Tibial nerve (tissue), 4 donors: ENCODE results near the gene PCK2. TPM values are rescaled to one million over a fixed set of nuclear protein-coding genes. Genes with fewer than 3 reads are reported as not detected.

ENCODE experiments used
- DNase-seq, 2 donors: peaks; one replicate each; pipeline ENCODE4 v3.0.0-alpha.2; 2019; ENCODE audit warnings: low spot score in 2 of 2
- H3K27ac ChIP-seq, 4 donors: fragments of 200-600 bp; sonication (generic) in 3 of 4; one replicate each; pipeline ENCODE4 v1.5.1; 2017 to 2019; ENCODE audit warnings: mild to moderate bottlenecking in 1 of 4
- H3K27me3 ChIP-seq, 2 donors: fragments of 200-600 bp; sonication (generic) in 1 of 2; one replicate each; pipeline versions ENCODE4 v1.5.1 to v1.6.0; 2017 to 2019
- H3K36me3 ChIP-seq, 3 donors: fragments of 200-600 bp; sonication (generic); one replicate each; pipeline ENCODE4 v1.5.1; 2018 to 2019
- H3K4me1 ChIP-seq, 4 donors: fragments of 200-600 bp; sonication (generic) in 3 of 4; one replicate each; pipeline ENCODE4 v1.5.1; 2017 to 2019
- H3K4me3 ChIP-seq, 4 donors: fragments of 200-600 bp; sonication (generic) in 3 of 4; one replicate each; pipeline ENCODE4 v1.5.1; 2017 to 2019; ENCODE audit warnings: mild to moderate bottlenecking in 1 of 4, moderate library complexity in 1 of 4
- H3K9me3 ChIP-seq, 4 donors: fragments of 200-600 bp; sonication (generic) in 3 of 4; one replicate each; pipeline ENCODE4 v1.5.1; 2017 to 2019
- CTCF ChIP-seq, 5 experiments: fragments of 200-600 bp in 3 of 5; fragments of 450-650 bp in 2 of 5; sonication (generic) in 3 of 5; IDR thresholded peaks; one replicate each; pipeline ENCODE4 v1.5.1; 2016 to 2019; ENCODE audit warnings: antibody characterized with exemption in 5 of 5, mild to moderate bottlenecking in 3 of 5, moderate library complexity in 2 of 5
- EP300 ChIP-seq, 2 donors: sonication (generic); formaldehyde crosslinking; IDR thresholded peaks; one replicate each; pipeline ENCODE4 v1.6.1; 2017; ENCODE audit warnings: antibody characterized with exemption in 2 of 2, mild to moderate bottlenecking in 1 of 2
- POLR2A ChIP-seq, 2 donors: fragments of 450-650 bp; IDR thresholded peaks; one replicate each; pipeline ENCODE4 v1.6.1; 2017; ENCODE audit warnings: antibody characterized with exemption in 2 of 2, mild to moderate bottlenecking in 2 of 2, moderate library complexity in 2 of 2
- WGBS, 2 donors: methylation state at CpG; one replicate each; pipeline ENCODE4 v1.1.5; 2018; 5-methylcytosine and 5-hydroxymethylcytosine counted together
- total RNA-seq, 4 donors: library from RNA; depleted of rRNA; stranded (reverse); fragments of >200 nt; gene quantifications; one replicate each; pipeline ENCODE4 v1.1.0, GENCODE V29; 2016

The PCK2 gene
- total RNA-seq, 4 donors from 2014 or later: 28.9 to 49.2 (median 34.3) TPM

GRCh38 chr14:24126939-24127338 is 32.8 kb downstream of the PCK2 start:
- no peak for TF ChIP-seq EP300 (IDR thresholded peaks at IDR 0.05)
- TF ChIP-seq CTCF (IDR thresholded peaks at IDR 0.05): no peak
- no peak for TF ChIP-seq POLR2A (IDR thresholded peaks at IDR 0.05)
- no peaks in the 10 kb centered on the region for H3K4me1 ChIP-seq
- H3K36me3 ChIP-seq: peaks cover 0 to 35% (median 5%) of the 10 kb centered on the region in 3 donors
- no peaks in the 10 kb centered on the region for H3K9me3 ChIP-seq
- H3K27me3 ChIP-seq: no peaks in the 10 kb centered on the region
- H3K27ac ChIP-seq: no peak overlapping the region
- H3K4me3 ChIP-seq: no peak overlapping the region
- DNase-seq: no peak

- Histone ChIP-seq H3K4me3 (no peak overlapping the region), H3K27ac (no peak overlapping the region), H3K27me3 (no peaks in the 10 kb centered on the region), H3K36me3 (peaks cover 0 to 34% (median 5%) of the 10 kb centered on the region in 3 donors), H3K9me3 (no peaks in the 10 kb centered on the region), H3K4me1 (no peaks in the 10 kb centered on the region)
- TF ChIP-seq EP300 (IDR thresholded peaks at IDR 0.05) (no peak), POLR2A (IDR thresholded peaks at IDR 0.05) (no peak), CTCF (IDR thresholded peaks at IDR 0.05) (no peak)
- DNase-seq: no peak
- 89 to 94% methylated on average over 2 of the region's 2 CpGs for WGBS, 2 donors
These were observed 33.6 kb downstream of the PCK2 start for GRCh38 chr14:24127673-24128072.

GRCh38 chr14:24129410-24129998 is 35.4 kb downstream of the PCK2 start:
- no peaks in the 10 kb centered on the region for H3K27me3 ChIP-seq
- no peak overlapping the region for H3K27ac ChIP-seq
- H3K9me3 ChIP-seq: no peaks in the 10 kb centered on the region
- no peak for DNase-seq
- H3K4me3 ChIP-seq: no peak overlapping the region
- no peak for TF ChIP-seq CTCF (IDR thresholded peaks at IDR 0.05)
- no peaks in the 10 kb centered on the region for H3K4me1 ChIP-seq
- WGBS, 2 donors: 92 to 93% methylated on average over 8 of the region's 8 CpGs
- peaks cover 0 to 16% (median 0%) of the 10 kb centered on the region in 3 donors for H3K36me3 ChIP-seq

GRCh38 chr14:24130380-24130716 is 36.2 kb downstream of the PCK2 start, which contains the start of gene FITM1:
FITM1 (plus strand) TSS chr14:24130659; CDS start chr14:24131564, 905 bp downstream.
- Histone ChIP-seq H3K9me3 (no peaks in the 10 kb centered on the region), H3K4me3 (no peak within 1 kb of the TSS), H3K27me3 (no peaks in the 10 kb centered on the region), H3K4me1 (peaks cover 0 to 2% (median 0%) of the 10 kb centered on the region in 4 donors), H3K36me3 (peaks cover 0 to 14% (median 0%) of the 10 kb centered on the region in 3 donors), H3K27ac (peak within 1 kb of the TSS in 2 of 4 donors; percentile 34 to 36)
- WGBS, 2 donors: 90 to 96% methylated on average over 5 of the region's 5 CpGs
- TF ChIP-seq POLR2A (IDR thresholded peaks at IDR 0.05) (no peak), EP300 (IDR thresholded peaks at IDR 0.05) (no peak), CTCF (IDR thresholded peaks at IDR 0.05) (no peak)
- DNase-seq: no peak

DNA sequence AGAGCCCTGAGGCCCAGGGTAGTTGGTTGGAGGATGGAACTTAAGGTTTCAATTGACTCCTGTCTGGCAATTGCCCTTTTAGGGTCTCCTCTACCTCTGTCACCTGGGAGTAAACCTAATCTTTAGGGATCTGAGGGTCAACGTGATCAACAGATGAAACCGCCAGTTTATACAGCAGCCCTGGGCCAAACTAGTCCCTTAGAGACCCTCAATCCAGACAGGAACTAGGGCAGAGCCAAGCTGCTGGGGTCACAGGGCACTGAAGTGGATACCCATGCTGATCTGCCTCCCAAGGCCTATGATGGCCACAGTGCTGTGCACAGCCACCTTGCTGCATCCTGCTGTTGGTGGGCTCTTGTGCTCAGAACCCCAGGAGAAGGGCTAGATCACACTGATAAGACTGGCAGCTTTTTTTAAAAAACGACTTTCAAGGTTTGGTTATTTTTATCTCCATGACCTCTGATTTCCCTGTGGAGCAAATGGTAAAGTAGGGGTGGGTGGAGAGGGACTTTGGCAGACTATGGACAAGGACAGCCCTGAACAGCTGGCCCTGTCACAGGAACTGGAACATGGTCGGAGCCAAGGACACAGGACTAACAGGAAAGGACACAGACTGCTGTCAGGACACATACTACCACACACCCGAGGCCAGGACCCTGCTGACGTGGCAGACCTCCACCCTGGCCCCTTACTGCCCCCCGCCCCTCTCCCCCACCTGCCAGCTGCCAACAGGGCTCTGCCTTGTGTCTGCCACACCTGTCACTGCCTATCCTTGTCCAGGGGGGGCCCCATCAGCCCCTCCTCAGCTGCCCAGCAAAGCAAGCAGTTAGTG is 36.8 kb downstream of the PCK2 start:
- no peak for DNase-seq
- H3K27me3 ChIP-seq: no peaks in the 10 kb centered on the region
- TF ChIP-seq POLR2A (IDR thresholded peaks at IDR 0.05) (no peak), CTCF (IDR thresholded peaks at IDR 0.05) (no peak), EP300 (IDR thresholded peaks at IDR 0.05) (no peak)
- H3K4me1 ChIP-seq: peaks cover 0 to 5% (median 0%) of the 10 kb centered on the region in 4 donors
- 50 to 66% methylated on average over 6 of the region's 7 CpGs for WGBS, 2 donors
- H3K4me3 ChIP-seq: no peak overlapping the region
- H3K9me3 ChIP-seq: no peaks in the 10 kb centered on the region
- H3K27ac ChIP-seq: peak overlapping the region in 2 of 4 donors; percentile 34 to 36
- peaks cover 0 to 14% (median 0%) of the 10 kb centered on the region in 3 donors for H3K36me3 ChIP-seq
